HEK293 (cell line): ENCODE results near the gene FARSA.

Experiments used
- CTCF ChIA-PET: fragments of 350-600 bp; formaldehyde crosslinking; extraction: SDS; loops from one replicate; lab custom pipeline; 2021; ENCODE audit warnings: antibody characterized with exemption; lab: Yijun Ruan, JAX
- POLR2A ChIA-PET: fragments of 300-600 bp; formaldehyde crosslinking; extraction: SDS; loops from one replicate; lab custom pipeline; 2020; ENCODE audit warnings: antibody characterized with exemption, inconsistent platforms; lab: Yijun Ruan, JAX
- H3K27ac ChIP-seq: fragments of 200-500 bp; sonication (Bioruptor generic); 2 replicates; pipeline ENCODE4 v1.5.1; 2014; ENCODE audit warnings: low read depth, low read length, control low read depth, inconsistent platforms; ENCODE audit errors: extremely low read depth
- H3K36me3 ChIP-seq, 2 experiments: fragments of 200-500 bp in 1 of 2; sonication (Bioruptor generic) in 1 of 2; 1 replicate in 1 of 2; 2 replicates in 1 of 2; pipeline ENCODE4 v1.5.1; 2014 to 2017; ENCODE audit warnings: inconsistent platforms in 2 of 2, low read length in 2 of 2; ENCODE audit not compliant: control insufficient read depth in 2 of 2, insufficient read depth in 1 of 2
- H3K4me1 ChIP-seq: fragments of 200-500 bp; sonication (Bioruptor generic); 2 replicates; pipeline ENCODE4 v1.5.1; 2014; ENCODE audit warnings: mild to moderate bottlenecking, low read length, inconsistent platforms; ENCODE audit not compliant: control insufficient read depth, insufficient read depth
- H3K4me3 ChIP-seq: 2 replicates; pipeline ENCODE4 v1.5.1; 2011; ENCODE audit warnings: low read depth, mild to moderate bottlenecking, control low read depth, low read length, moderate library complexity
- H3K9me3 ChIP-seq: fragments of 200-500 bp; sonication (Bioruptor generic); 2 replicates; pipeline ENCODE4 v1.5.1; 2014; ENCODE audit warnings: low read depth, low read length, inconsistent platforms; ENCODE audit not compliant: control insufficient read depth, insufficient read depth
- BCL11A ChIP-seq: fragments of 450-650 bp; formaldehyde crosslinking; IDR thresholded peaks from 2 replicates; pipeline ENCODE4 v1.5.1; 2016; ENCODE audit warnings: low read depth, missing biosample characterization, missing genetic modification characterization
- BCL11B ChIP-seq: fragments of 450-650 bp; formaldehyde crosslinking; IDR thresholded peaks from 2 replicates; pipeline ENCODE4 v1.5.1; 2016; ENCODE audit warnings: low read depth, missing biosample characterization, missing genetic modification characterization
- IKZF3 ChIP-seq: fragments of 450-650 bp; IDR thresholded peaks from 2 replicates; pipeline ENCODE4 v1.5.0; 2018; ENCODE audit warnings: missing biosample characterization, mild to moderate bottlenecking, missing genetic modification characterization, moderate library complexity
- KLF10 ChIP-seq: fragments of 450-650 bp; IDR thresholded peaks from 2 replicates; pipeline ENCODE4 v1.5.1; 2018; ENCODE audit warnings: missing biosample characterization, mild to moderate bottlenecking, missing genetic modification characterization
- MYNN ChIP-seq: fragments of 450-650 bp; formaldehyde crosslinking; IDR thresholded peaks from 2 replicates; pipeline ENCODE4 v1.5.1; 2016; ENCODE audit warnings: missing biosample characterization, missing genetic modification characterization, borderline replicate concordance
- MZF1 ChIP-seq: fragments of 450-650 bp; formaldehyde crosslinking; IDR thresholded peaks from 2 replicates; pipeline ENCODE4 v1.5.1; 2017; ENCODE audit warnings: missing biosample characterization, missing genetic modification characterization, borderline replicate concordance
- PRDM2 ChIP-seq: fragments of 450-650 bp; formaldehyde crosslinking; IDR thresholded peaks from 2 replicates; pipeline ENCODE4 v1.5.1; 2016; ENCODE audit warnings: missing biosample characterization, missing genetic modification characterization, borderline replicate concordance
- PRDM4 ChIP-seq: fragments of 450-650 bp; formaldehyde crosslinking; IDR thresholded peaks from 2 replicates; pipeline ENCODE4 v1.5.1; 2017; ENCODE audit warnings: missing biosample characterization, missing genetic modification characterization
- SP2 ChIP-seq: fragments of 450-650 bp; formaldehyde crosslinking; IDR thresholded peaks from 2 replicates; pipeline ENCODE4 v1.5.1; 2016; ENCODE audit warnings: missing biosample characterization, missing genetic modification characterization
- ZBTB20 ChIP-seq: fragments of 450-650 bp; formaldehyde crosslinking; IDR thresholded peaks from 2 replicates; pipeline ENCODE4 v1.5.1; 2016; ENCODE audit warnings: missing biosample characterization, missing genetic modification characterization
- ZBTB8A ChIP-seq: fragments of 450-650 bp; formaldehyde crosslinking; IDR thresholded peaks from 2 replicates; pipeline ENCODE4 v1.5.1; 2016; ENCODE audit warnings: missing biosample characterization, missing genetic modification characterization
- ZFHX2 ChIP-seq: fragments of 450-650 bp; formaldehyde crosslinking; conservative IDR thresholded peaks from 2 replicates; pipeline ENCODE4 v1.5.1; 2016; ENCODE audit warnings: missing biosample characterization, missing genetic modification characterization
- ZFP69B ChIP-seq: fragments of 450-650 bp; formaldehyde crosslinking; IDR thresholded peaks from 2 replicates; pipeline ENCODE4 v1.5.1; 2016; ENCODE audit warnings: missing biosample characterization, missing genetic modification characterization
- ZNF114 ChIP-seq: fragments of 450-650 bp; formaldehyde crosslinking; IDR thresholded peaks from 2 replicates; pipeline ENCODE4 v1.5.0; 2017; ENCODE audit warnings: missing biosample characterization, missing genetic modification characterization
- ZNF16 ChIP-seq: fragments of 450-650 bp; formaldehyde crosslinking; IDR thresholded peaks from 2 replicates; pipeline ENCODE4 v1.5.1; 2016; ENCODE audit warnings: low read depth, missing biosample characterization, missing genetic modification characterization
- ZNF184 ChIP-seq: fragments of 450-650 bp; IDR thresholded peaks from 2 replicates; pipeline ENCODE4 v1.5.1; 2018; ENCODE audit warnings: missing biosample characterization, mild to moderate bottlenecking, missing genetic modification characterization
- ZNF19 ChIP-seq: fragments of 450-650 bp; formaldehyde crosslinking; IDR thresholded peaks from 2 replicates; pipeline ENCODE4; 2016; ENCODE audit warnings: missing biosample characterization, missing genetic modification characterization, low read depth
- ZNF239 ChIP-seq: fragments of 450-650 bp; formaldehyde crosslinking; IDR thresholded peaks from 2 replicates; pipeline ENCODE4 v1.5.1; 2016; ENCODE audit warnings: missing biosample characterization, missing genetic modification characterization
- ZNF274 ChIP-seq, 2 experiments: fragments of 200-500 bp in 1 of 2; fragments of 450-650 bp in 1 of 2; sonication (Bioruptor generic) in 1 of 2; formaldehyde crosslinking in 1 of 2; IDR thresholded peaks; 2 replicates each; pipeline versions ENCODE4 v1.5.1 to v1.6.1; 2014 to 2016; ENCODE audit warnings: borderline replicate concordance in 1 of 2, inconsistent platforms in 1 of 2, low read length in 1 of 2, missing biosample characterization in 1 of 2, missing genetic modification characterization in 1 of 2
- ZNF324 ChIP-seq: fragments of 450-650 bp; formaldehyde crosslinking; IDR thresholded peaks from 2 replicates; pipeline ENCODE4 v1.5.1; 2016; ENCODE audit warnings: missing biosample characterization, missing genetic modification characterization
- ZNF366 ChIP-seq: fragments of 450-650 bp; formaldehyde crosslinking; conservative IDR thresholded peaks from 2 replicates; pipeline ENCODE4 v1.5.1; 2016; ENCODE audit warnings: missing biosample characterization, missing genetic modification characterization
- ZNF37A ChIP-seq: fragments of 450-650 bp; IDR thresholded peaks from 2 replicates; pipeline ENCODE4 v1.5.1; 2018; ENCODE audit warnings: missing biosample characterization, missing genetic modification characterization
- ZNF394 ChIP-seq: fragments of 450-650 bp; formaldehyde crosslinking; IDR thresholded peaks from 2 replicates; pipeline ENCODE4 v1.5.1; 2016; ENCODE audit warnings: missing biosample characterization, missing genetic modification characterization, mild to moderate bottlenecking, moderate library complexity, borderline replicate concordance
- ZNF423 ChIP-seq: fragments of 450-650 bp; formaldehyde crosslinking; IDR thresholded peaks from 2 replicates; pipeline ENCODE4 v1.5.1; 2016; ENCODE audit warnings: missing biosample characterization, missing genetic modification characterization
- ZNF426 ChIP-seq: fragments of 450-650 bp; formaldehyde crosslinking; IDR thresholded peaks from 2 replicates; pipeline ENCODE4 v1.5.1; 2017; ENCODE audit warnings: missing biosample characterization, missing genetic modification characterization, mild to moderate bottlenecking, inconsistent platforms, moderate library complexity
- ZNF433 ChIP-seq: fragments of 450-650 bp; formaldehyde crosslinking; IDR thresholded peaks from 2 replicates; pipeline ENCODE4 v1.5.1; 2016; ENCODE audit warnings: missing biosample characterization, missing genetic modification characterization, low read depth
- ZNF529 ChIP-seq: fragments of 450-650 bp; formaldehyde crosslinking; IDR thresholded peaks from 2 replicates; pipeline ENCODE4 v1.5.1; 2017; ENCODE audit warnings: missing genetic modification characterization, missing biosample characterization; ENCODE audit not compliant: insufficient replicate concordance
- ZNF621 ChIP-seq: fragments of 450-650 bp; formaldehyde crosslinking; IDR thresholded peaks from 2 replicates; pipeline ENCODE4 v1.5.1; 2017; ENCODE audit warnings: missing biosample characterization, missing genetic modification characterization
- ZNF76 ChIP-seq: fragments of 450-650 bp; formaldehyde crosslinking; IDR thresholded peaks from 2 replicates; pipeline ENCODE4; 2016; ENCODE audit warnings: low read depth, missing biosample characterization, missing genetic modification characterization, borderline replicate concordance
- ZSCAN23 ChIP-seq: fragments of 450-650 bp; formaldehyde crosslinking; IDR thresholded peaks from 2 replicates; pipeline ENCODE4 v1.5.1; 2016; ENCODE audit warnings: missing biosample characterization, missing genetic modification characterization

FARSA gene

GRCh38 chr19:12937927-12938778 lies 4.6 kb upstream of the FARSA start, which contains the start of gene CALR:
CALR (plus strand) TSS chr19:12938609; CDS start chr19:12938680, 71 bp downstream.
- peak within 1 kb of the TSS; percentile 82 for H3K27ac ChIP-seq
- peak within 1 kb of the TSS; percentile 97 for H3K4me3 ChIP-seq
- POLR2A ChIA-PET: interaction anchor here (0.5 to 2.9 kb wide), 15 partner anchors 8 to 1755 kb away, joined by 3 to 21 read pairs (median 5); partner anchors contain the start of genes DNASE2, GCDH, RAD23A and SYCE2
- no peaks in the 10 kb centered on the region for H3K9me3 ChIP-seq
- peaks cover 9% of the 10 kb centered on the region for H3K4me1 ChIP-seq
- H3K36me3 ChIP-seq: peaks cover 14 to 43% of the 10 kb centered on the region in 2 experiments; a peak in 2 of 3 replicates
- CTCF ChIA-PET: interaction anchor here (2.6 kb wide), 1 partner anchor 27 kb away, joined by 11 read pairs; no protein-coding TSS in a partner anchor
- TF ChIP-seq ZFP69B (tag by site-specific recombination) (peak; percentile 74), BCL11A (tag by site-specific recombination) (peak; percentile 40; the same call in 1 of the 2 replicates), BCL11B (tag by site-specific recombination) (peak; percentile 98), ZNF423 (tag by site-specific recombination) (no peak), ZNF114 (tag by site-specific recombination) (no peak), ZNF239 (tag by site-specific recombination) (no peak), ZNF426 (tag by site-specific recombination) (no peak), ZNF184 (tag by site-specific recombination) (no peak), ZNF394 (tag by site-specific recombination) (peak; percentile 69), ZFHX2 (tag by site-specific recombination) (peak; percentile 95), ZNF529 (no peak), MZF1 (tag by site-specific recombination) (no peak), ZNF37A (tag by site-specific recombination) (no peak), ZSCAN23 (peak; percentile 76; the same call in 1 of the 2 replicates), ZBTB20 (tag by site-specific recombination) (peak; percentile 69), ZNF16 (no peak), PRDM2 (no peak), ZNF274 (IDR thresholded peaks at IDR 0.05; ENCODE audit: low read length) (no peak), ZNF274 (tag by site-specific recombination; IDR thresholded peaks at IDR 0.05; ENCODE audit: borderline replicate concordance) (no peak), ZNF621 (no peak), IKZF3 (no peak), ZBTB8A (tag by site-specific recombination) (peak; percentile 71), PRDM4 (tag by site-specific recombination) (peak; percentile 25), ZNF76 (no peak), ZNF324 (peak; percentile 28; the same call in 1 of the 2 replicates), KLF10 (tag by site-specific recombination) (peak; percentile 72), MYNN (tag by site-specific recombination) (no peak), SP2 (tag by site-specific recombination) (peak; percentile 98), ZNF19 (no peak), ZNF433 (tag by site-specific recombination) (no peak), ZNF366 (tag by site-specific recombination) (no peak)
